KMS-11 (cell line): Measurements from ENCODE around the gene SP140.

Source experiments
- H2AFZ ChIP-seq: fragments of 200-600 bp; sonication (generic); 2 replicates; pipeline ENCODE4 v1.6.1; 2016; ENCODE audit warnings: antibody characterized with exemption, mixed run types, low read depth
- H3K27ac ChIP-seq: fragments of 200-600 bp; sonication (generic); 2 replicates; pipeline ENCODE4 v1.6.1; 2016; ENCODE audit warnings: mild to moderate bottlenecking, mixed run types
- H3K27me3 ChIP-seq: fragments of 200-600 bp; sonication (generic); 2 replicates; pipeline ENCODE4 v1.6.1; 2017; ENCODE audit warnings: mild to moderate bottlenecking, low read depth, mixed run types, moderate library complexity; ENCODE audit not compliant: insufficient read depth
- H3K36me3 ChIP-seq: fragments of 200-600 bp; sonication (generic); 2 replicates; pipeline ENCODE4 v1.6.1; 2017; ENCODE audit warnings: mild to moderate bottlenecking, mixed run types; ENCODE audit not compliant: insufficient read depth
- H3K4me1 ChIP-seq: fragments of 200-600 bp; sonication (generic); 2 replicates; pipeline ENCODE4 v1.6.1; 2016; ENCODE audit warnings: mild to moderate bottlenecking, low read depth, mixed run types; ENCODE audit not compliant: poor library complexity, severe bottlenecking
- H3K4me2 ChIP-seq: fragments of 200-600 bp; sonication (generic); 2 replicates; pipeline ENCODE4 v1.7.0; 2016; ENCODE audit warnings: mild to moderate bottlenecking, mixed run types
- H3K4me3 ChIP-seq: fragments of 200-600 bp; sonication (generic); IDR thresholded peaks from 2 replicates; pipeline ENCODE4 v1.6.1; 2017; ENCODE audit warnings: low read depth, low read length, mixed read lengths; ENCODE audit not compliant: insufficient read depth
- H3K79me2 ChIP-seq: fragments of 200-600 bp; sonication (generic); 2 replicates; pipeline ENCODE4 v1.6.1; 2016; ENCODE audit warnings: low read depth, mixed run types; ENCODE audit not compliant: insufficient read depth
- H3K9ac ChIP-seq: fragments of 200-600 bp; sonication (generic); 2 replicates; pipeline ENCODE4 v1.6.1; 2016; ENCODE audit warnings: mild to moderate bottlenecking, mixed run types
- H4K20me1 ChIP-seq: fragments of 200-600 bp; sonication (generic); 2 replicates; pipeline ENCODE4 v1.6.1; 2016; ENCODE audit warnings: mild to moderate bottlenecking, mixed run types; ENCODE audit not compliant: insufficient read depth
- CTCF ChIP-seq: fragments of 200-600 bp; sonication (generic); conservative IDR thresholded peaks from 2 replicates; pipeline ENCODE4 v1.6.1; 2017; ENCODE audit warnings: low read depth, mild to moderate bottlenecking, antibody characterized with exemption, low read length, moderate library complexity, mixed read lengths

The SP140 gene

DNA sequence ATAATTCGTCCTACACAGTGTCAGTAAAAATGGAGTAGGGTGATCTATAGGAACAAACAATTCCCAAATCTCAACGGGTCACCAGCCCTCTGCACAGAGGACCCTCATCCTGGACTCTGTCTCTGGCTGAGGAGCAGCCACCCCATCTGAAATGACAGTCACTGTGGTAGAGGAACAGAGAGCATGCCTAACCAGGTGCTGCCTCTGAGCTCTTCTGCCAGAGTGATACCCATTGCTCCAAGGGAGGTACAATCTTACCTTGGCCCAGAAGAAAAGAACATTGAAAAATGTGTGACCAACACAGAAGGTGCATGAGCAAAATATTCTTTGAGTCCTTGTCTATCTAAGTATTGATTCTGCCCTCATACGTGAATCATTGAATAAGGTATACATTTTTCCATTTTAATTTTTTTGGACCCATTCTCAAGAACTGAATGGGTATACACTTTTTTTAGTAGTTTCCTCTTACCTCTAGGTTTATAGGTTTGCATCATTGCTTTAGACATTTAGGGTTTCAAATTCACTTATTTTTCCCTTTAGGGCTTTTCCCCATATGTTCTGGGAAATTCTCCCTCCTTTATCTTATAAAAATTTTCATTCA lies 8.7 kb downstream of the SP140 start:
- no peak for TF ChIP-seq CTCF
- Histone ChIP-seq H3K4me1 (no peaks in the 10 kb centered on the region), H3K79me2 (no peaks in the 10 kb centered on the region), H3K4me3 (no peak overlapping the region), H3K27ac (no peak overlapping the region), H3K36me3 (no peaks in the 10 kb centered on the region), H3K9ac (no peak overlapping the region), H3K4me2 (no peak overlapping the region), H2AFZ (no peak overlapping the region), H3K27me3 (no peaks in the 10 kb centered on the region), H4K20me1 (no peaks in the 10 kb centered on the region)

DNA sequence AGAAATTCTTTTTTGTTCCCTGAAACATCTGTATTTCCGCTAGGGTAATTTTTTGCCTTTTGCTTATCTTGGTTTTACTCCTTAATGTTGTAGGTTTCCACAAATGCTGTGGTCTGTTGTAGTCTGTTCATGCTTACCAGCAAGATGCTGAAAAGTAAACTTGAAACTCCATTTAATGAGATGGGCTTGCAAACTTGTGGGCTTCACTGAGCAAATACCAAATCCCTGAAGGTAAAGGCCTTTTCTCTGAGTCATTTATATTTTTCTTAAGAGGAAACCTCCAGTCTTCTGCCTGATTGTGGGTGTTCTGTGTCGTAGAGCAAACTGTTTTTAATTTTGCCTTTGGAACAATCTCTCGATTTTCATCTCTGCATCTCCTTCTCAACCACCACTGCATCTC lies 9.3 kb downstream of the SP140 start:
- TF ChIP-seq CTCF: no peak
- Histone ChIP-seq H2AFZ (no peak overlapping the region), H3K4me3 (no peak overlapping the region), H3K9ac (no peak overlapping the region), H3K4me1 (no peaks in the 10 kb centered on the region), H3K79me2 (no peaks in the 10 kb centered on the region), H3K36me3 (no peaks in the 10 kb centered on the region), H3K4me2 (no peak overlapping the region), H4K20me1 (no peaks in the 10 kb centered on the region), H3K27ac (no peak overlapping the region), H3K27me3 (no peaks in the 10 kb centered on the region)

GRCh38 chr2:230244211-230244610 lies 18.7 kb downstream of the SP140 start:
- no peaks in the 10 kb centered on the region for H3K79me2 ChIP-seq
- no peak overlapping the region for H3K9ac ChIP-seq
- H2AFZ ChIP-seq: no peak overlapping the region
- H4K20me1 ChIP-seq: no peaks in the 10 kb centered on the region
- H3K27me3 ChIP-seq: no peaks in the 10 kb centered on the region
- H3K4me2 ChIP-seq: no peak overlapping the region
- no peak for TF ChIP-seq CTCF
- no peaks in the 10 kb centered on the region for H3K36me3 ChIP-seq
- H3K27ac ChIP-seq: no peak overlapping the region
- no peaks in the 10 kb centered on the region for H3K4me1 ChIP-seq
- no peak overlapping the region for H3K4me3 ChIP-seq

DNA sequence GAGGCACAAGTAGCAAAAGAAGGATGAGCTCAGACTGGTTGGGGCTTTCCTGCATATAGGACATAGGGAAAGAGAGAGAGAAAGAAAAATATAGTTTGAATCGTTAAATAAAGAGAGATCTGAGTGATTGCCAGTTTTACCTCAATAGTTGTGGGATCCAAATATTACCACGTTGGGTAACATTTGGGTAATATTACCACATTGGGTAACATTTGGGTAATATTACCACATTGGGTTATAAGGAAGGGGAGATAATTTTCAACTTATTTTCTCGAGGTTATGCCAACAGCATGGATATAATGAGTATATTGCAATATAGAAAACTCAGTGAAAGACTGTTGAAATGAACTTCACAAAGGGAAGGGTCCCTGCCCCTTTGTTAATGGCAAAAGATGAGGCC lies 20.7 kb downstream of the SP140 start:
- no peak overlapping the region for H3K9ac ChIP-seq
- H3K27me3 ChIP-seq: no peaks in the 10 kb centered on the region
- no peak overlapping the region for H3K4me3 ChIP-seq
- no peaks in the 10 kb centered on the region for H3K79me2 ChIP-seq
- no peak overlapping the region for H3K27ac ChIP-seq
- H4K20me1 ChIP-seq: no peaks in the 10 kb centered on the region
- H3K4me2 ChIP-seq: no peak overlapping the region
- H3K36me3 ChIP-seq: no peaks in the 10 kb centered on the region
- no peak overlapping the region for H2AFZ ChIP-seq
- TF ChIP-seq CTCF: no peak
- H3K4me1 ChIP-seq: no peaks in the 10 kb centered on the region

- Histone ChIP-seq H3K27ac (no peak overlapping the region), H3K27me3 (no peaks in the 10 kb centered on the region), H3K4me3 (no peak overlapping the region), H3K4me2 (no peak overlapping the region), H3K36me3 (no peaks in the 10 kb centered on the region), H2AFZ (no peak overlapping the region), H3K4me1 (no peaks in the 10 kb centered on the region), H3K79me2 (no peaks in the 10 kb centered on the region), H3K9ac (no peak overlapping the region), H4K20me1 (no peaks in the 10 kb centered on the region)
- TF ChIP-seq CTCF: no peak
These were observed 24.7 kb downstream of the SP140 start for GRCh38 chr2:230250231-230250630.
